Stimulated activated CD8-positive, alpha-beta memory T cell treated with anti-CD3 and anti-CD28 coated beads, Interleukin-7, amount 100 ng/mL, for 4 hours (primary cell): Measurements from ENCODE around the gene PARD6G.
"Not testable (repeated sequence)": the region's sequence is repeated elsewhere in the genome, so short reads cannot be mapped to it uniquely, and the experiment has no call there.

Experiments
- DNase-seq, 2 donors: peaks; one replicate each; pipeline ENCODE4 v3.0.0-alpha.2; 2020; ENCODE audit warnings: low read depth in 2 of 2

PARD6G gene

GRCh38 chr18:80171054-80171872, 76.1 kb downstream of the PARD6G start:
- DNase-seq = peak in 1 of 2 donors; percentile 21

GRCh38 chr18:80170395-80171053, 76.8 kb downstream of the PARD6G start:
- DNase-seq = no peak

GRCh38 chr18:80169607-80170006, 77.7 kb downstream of the PARD6G start:
- DNase-seq = no peak

GRCh38 chr18:80168982-80169381, 78.3 kb downstream of the PARD6G start:
- no peak for DNase-seq

- no peak for DNase-seq
Measured at GRCh38 chr18:80168346-80168745, 79.0 kb downstream of the PARD6G start.

GRCh38 chr18:80167931-80168330, 79.4 kb downstream of the PARD6G start:
- no peak for DNase-seq

- DNase-seq = no peak
Measured at GRCh38 chr18:80167331-80167730, 80.0 kb downstream of the PARD6G start.

GRCh38 chr18:80166725-80167124, 80.6 kb downstream of the PARD6G start:
- DNase-seq = no peak

- DNase-seq = no peak
Measured at GRCh38 chr18:80166240-80166639, 81.1 kb downstream of the PARD6G start.

GRCh38 chr18:80164727-80165355, 82.5 kb downstream of the PARD6G start:
- not testable (repeated sequence) for DNase-seq

- DNase-seq = no peak
Measured at GRCh38 chr18:80163183-80163582, 84.1 kb downstream of the PARD6G start.

- no peak for DNase-seq
Measured at GRCh38 chr18:80161781-80162417, 85.4 kb downstream of the PARD6G start.

GRCh38 chr18:80159713-80160636, 87.3 kb downstream of the PARD6G start:
- DNase-seq = peak in 1 of 2 donors; percentile 22

- DNase-seq = no peak
Measured at GRCh38 chr18:80158365-80158764, 88.9 kb downstream of the PARD6G start.

GRCh38 chr18:80157708-80158343, 89.5 kb downstream of the PARD6G start:
- DNase-seq = peak; percentile 51 to 52

GRCh38 chr18:80154293-80154692, 93.0 kb downstream of the PARD6G start:
- DNase-seq = no peak

GRCh38 chr18:80149667-80150066, 97.6 kb downstream of the PARD6G start:
- DNase-seq = no peak

- no peak for DNase-seq
Measured at GRCh38 chr18:80148326-80149199, 98.8 kb downstream of the PARD6G start.
